SK-N-SH treated with all-trans-retinoic acid at 6 μM for 48 hours (cell line): ENCODE data around the gene PARL.

Experiments
- ATAC-seq: fragments of 200-7000 bp; cut with Tn5 transposase; 3 replicates; pipeline ENCODE4 v1.9.1; 2020; ENCODE audit warnings: mild to moderate bottlenecking, moderate library complexity
- ARNTL ChIP-seq: fragments of 450-650 bp; formaldehyde crosslinking; IDR thresholded peaks from 2 replicates; pipeline ENCODE4 v1.5.0; 2020; ENCODE audit warnings: low read depth, mild to moderate bottlenecking, moderate library complexity, borderline replicate concordance
- BACH2 ChIP-seq: fragments of 250-450 bp; sonication (Bioruptor Pico); IDR thresholded peaks from 2 replicates; pipeline ENCODE4 v1.9.0; 2021; ENCODE audit warnings: mild to moderate bottlenecking, borderline replicate concordance
- CSDC2 ChIP-seq: fragments of 250-450 bp; sonication (Bioruptor Pico); IDR thresholded peaks from 2 replicates; pipeline ENCODE4 v1.5.0; 2020; ENCODE audit warnings: mild to moderate bottlenecking, moderate library complexity
- GLIS3 ChIP-seq: fragments of 250-450 bp; sonication (Bioruptor Pico); IDR thresholded peaks from 2 replicates; pipeline ENCODE4 v1.5.0; 2020; ENCODE audit warnings: mild to moderate bottlenecking, moderate library complexity
- ISL1 ChIP-seq: fragments of 250-450 bp; sonication (Bioruptor Pico); IDR thresholded peaks from 2 replicates; pipeline ENCODE4 v2.1.2; 2022; ENCODE audit warnings: mild to moderate bottlenecking, moderate library complexity
- OSR1 ChIP-seq: fragments of 250-450 bp; sonication (Bioruptor Pico); IDR thresholded peaks from 2 replicates; pipeline ENCODE4 v1.8.0; 2022; ENCODE audit warnings: moderate library complexity, mild to moderate bottlenecking, inconsistent platforms
- PPARA ChIP-seq: fragments of 250-450 bp; sonication (Bioruptor Pico); IDR thresholded peaks from 2 replicates; pipeline ENCODE4 v1.5.0; 2020; ENCODE audit warnings: mild to moderate bottlenecking, borderline replicate concordance
- RARB ChIP-seq: fragments of 250-450 bp; sonication (Bioruptor Pico); IDR thresholded peaks from 2 replicates; pipeline ENCODE4 v1.8.0; 2021; ENCODE audit warnings: mild to moderate bottlenecking, moderate library complexity
- SNAI2 ChIP-seq: fragments of 250-450 bp; sonication (Bioruptor Pico); IDR thresholded peaks from 2 replicates; pipeline ENCODE4 v1.5.0; 2020; ENCODE audit warnings: mild to moderate bottlenecking, moderate library complexity
- TOX ChIP-seq: fragments of 250-450 bp; sonication (Bioruptor Pico); IDR thresholded peaks from 2 replicates; pipeline ENCODE4 v1.8.0; 2021; ENCODE audit warnings: mild to moderate bottlenecking, moderate library complexity, borderline replicate concordance
- ZC3H10 ChIP-seq: fragments of 250-450 bp; sonication (Bioruptor Pico); IDR thresholded peaks from 2 replicates; pipeline ENCODE4 v1.5.1; 2021; ENCODE audit warnings: mild to moderate bottlenecking, moderate library complexity
- ZFP3 ChIP-seq: fragments of 250-450 bp; sonication (Bioruptor Pico); IDR thresholded peaks from 2 replicates; pipeline ENCODE4 v1.5.0; 2020; ENCODE audit warnings: mild to moderate bottlenecking, moderate library complexity
- ZFP30 ChIP-seq: fragments of 450-650 bp; formaldehyde crosslinking; IDR thresholded peaks from 2 replicates; pipeline ENCODE4 v1.5.0; 2022; ENCODE audit warnings: mild to moderate bottlenecking, moderate library complexity
- ZNF565 ChIP-seq: fragments of 450-650 bp; formaldehyde crosslinking; conservative IDR thresholded peaks from 2 replicates; pipeline ENCODE4 v1.5.0; 2020; ENCODE audit warnings: low read depth, mild to moderate bottlenecking, moderate library complexity
- ZNF70 ChIP-seq: fragments of 450-650 bp; formaldehyde crosslinking; IDR thresholded peaks from 2 replicates; pipeline ENCODE4 v1.5.0; 2020; ENCODE audit warnings: mild to moderate bottlenecking, moderate library complexity
- ZNF8 ChIP-seq: fragments of 450-650 bp; formaldehyde crosslinking; IDR thresholded peaks from 2 replicates; pipeline ENCODE4 v1.5.0; 2020; ENCODE audit warnings: mild to moderate bottlenecking, moderate library complexity
- TF ChIP-seq, protein P1 (sequence below): fragments of 250-450 bp; sonication (Bioruptor Pico); IDR thresholded peaks from 2 replicates; pipeline ENCODE4 v1.8.0; 2021; ENCODE audit warnings: low read depth, mild to moderate bottlenecking, moderate library complexity, borderline replicate concordance
- TF ChIP-seq, protein P2 (sequence below): fragments of 250-450 bp; sonication (Bioruptor Pico); IDR thresholded peaks from 2 replicates; pipeline ENCODE4 v1.8.0; 2020; ENCODE audit warnings: mild to moderate bottlenecking, moderate library complexity, borderline replicate concordance
- TF ChIP-seq, protein P3 (sequence below): fragments of 250-450 bp; sonication (Bioruptor Pico); IDR thresholded peaks from 2 replicates; pipeline ENCODE4 v1.5.0; 2020; ENCODE audit warnings: mild to moderate bottlenecking, moderate library complexity

Gene PARL

DNA sequence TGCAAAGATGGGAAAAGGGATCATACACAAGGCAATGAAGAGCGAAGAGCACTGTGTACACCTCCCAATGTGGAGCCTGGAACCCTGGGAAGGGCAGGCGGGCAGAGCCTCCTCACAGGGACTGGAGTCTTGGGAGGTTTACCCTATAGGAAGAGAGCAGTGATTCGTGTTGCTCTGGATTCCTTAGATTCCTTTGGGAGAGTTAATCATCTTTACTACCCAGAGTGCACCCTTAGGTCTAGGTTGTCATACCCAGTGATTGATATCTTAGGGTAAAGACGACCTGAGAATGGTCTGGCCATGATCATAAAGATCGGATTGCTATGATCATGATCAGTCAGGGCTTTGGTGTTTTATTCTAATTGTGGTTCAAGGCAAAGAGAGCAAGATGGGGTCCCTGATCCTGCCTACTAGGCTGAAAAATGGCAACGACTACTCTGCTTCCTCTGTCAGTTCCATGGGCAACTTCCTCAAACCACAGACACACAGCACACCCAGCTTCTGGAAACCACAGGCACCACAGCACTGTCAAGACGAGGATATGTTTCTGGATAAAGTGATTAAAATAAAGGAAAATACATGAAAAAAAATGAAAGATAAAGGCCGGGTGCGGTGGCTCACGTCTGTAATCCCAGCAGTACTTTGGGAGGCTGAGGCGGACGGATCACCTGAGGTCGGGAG is 38.9 kb downstream of the PARL start (continued):
- TF ChIP-seq CSDC2, result no peak
- TF ChIP-seq ZNF565, result no peak
- TF ChIP-seq SNAI2 (CRISPR knock-in tag), result no peak
- no peak for TF ChIP-seq ZFP30

DNA sequence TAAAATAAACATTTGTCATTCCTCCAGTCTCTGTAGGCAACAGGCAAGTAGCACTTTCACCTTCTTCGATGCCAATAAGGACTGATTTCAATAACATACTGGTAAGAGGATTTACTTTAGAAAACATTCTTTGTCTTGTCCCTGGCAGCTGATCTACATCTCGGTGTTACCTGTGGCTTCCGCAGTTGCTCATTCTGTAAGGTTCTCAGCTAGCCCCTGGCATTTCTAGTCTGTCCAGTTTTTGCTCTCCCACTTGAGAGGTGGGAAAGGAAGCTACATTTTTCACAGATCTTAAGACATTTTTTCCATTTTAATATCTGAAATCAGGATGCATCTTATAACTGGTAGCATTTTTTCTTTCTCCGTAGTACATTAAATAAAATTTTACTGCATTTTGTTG is 39.6 kb downstream of the PARL start:
- ATAC-seq, result no peak
- TF ChIP-seq ISL1 (CRISPR knock-in tag) (no peak), ARNTL (CRISPR knock-in tag) (no peak)
- TF ChIP-seq, protein P1, sequence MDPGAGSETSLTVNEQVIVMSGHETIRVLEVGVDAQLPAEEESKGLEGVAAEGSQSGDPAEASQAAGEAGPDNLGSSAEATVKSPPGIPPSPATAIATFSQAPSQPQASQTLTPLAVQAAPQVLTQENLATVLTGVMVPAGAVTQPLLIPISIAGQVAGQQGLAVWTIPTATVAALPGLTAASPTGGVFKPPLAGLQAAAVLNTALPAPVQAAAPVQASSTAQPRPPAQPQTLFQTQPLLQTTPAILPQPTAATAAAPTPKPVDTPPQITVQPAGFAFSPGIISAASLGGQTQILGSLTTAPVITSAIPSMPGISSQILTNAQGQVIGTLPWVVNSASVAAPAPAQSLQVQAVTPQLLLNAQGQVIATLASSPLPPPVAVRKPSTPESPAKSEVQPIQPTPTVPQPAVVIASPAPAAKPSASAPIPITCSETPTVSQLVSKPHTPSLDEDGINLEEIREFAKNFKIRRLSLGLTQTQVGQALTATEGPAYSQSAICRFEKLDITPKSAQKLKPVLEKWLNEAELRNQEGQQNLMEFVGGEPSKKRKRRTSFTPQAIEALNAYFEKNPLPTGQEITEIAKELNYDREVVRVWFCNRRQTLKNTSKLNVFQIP, result no peak

DNA sequence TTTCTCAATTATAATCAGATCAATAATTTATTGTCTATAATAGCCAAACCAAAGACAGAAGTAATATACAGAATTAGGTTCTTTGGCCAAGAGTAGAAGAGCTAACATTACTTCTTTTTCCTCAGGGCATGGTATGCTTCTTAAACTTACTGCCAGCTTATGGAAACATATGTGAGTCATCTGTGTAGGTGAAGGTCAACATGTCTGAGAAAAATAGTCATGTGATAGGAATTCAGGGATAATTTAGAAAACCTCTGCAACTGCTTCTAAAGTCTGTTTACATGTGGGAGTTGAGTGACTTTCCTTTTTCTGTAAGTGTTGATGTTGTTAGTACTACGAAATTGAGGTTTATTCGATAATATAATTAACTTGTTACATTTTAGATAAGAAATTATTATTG is 40.1 kb downstream of the PARL start:
- peak; percentile 67 for ATAC-seq
- TF ChIP-seq, protein P2, sequence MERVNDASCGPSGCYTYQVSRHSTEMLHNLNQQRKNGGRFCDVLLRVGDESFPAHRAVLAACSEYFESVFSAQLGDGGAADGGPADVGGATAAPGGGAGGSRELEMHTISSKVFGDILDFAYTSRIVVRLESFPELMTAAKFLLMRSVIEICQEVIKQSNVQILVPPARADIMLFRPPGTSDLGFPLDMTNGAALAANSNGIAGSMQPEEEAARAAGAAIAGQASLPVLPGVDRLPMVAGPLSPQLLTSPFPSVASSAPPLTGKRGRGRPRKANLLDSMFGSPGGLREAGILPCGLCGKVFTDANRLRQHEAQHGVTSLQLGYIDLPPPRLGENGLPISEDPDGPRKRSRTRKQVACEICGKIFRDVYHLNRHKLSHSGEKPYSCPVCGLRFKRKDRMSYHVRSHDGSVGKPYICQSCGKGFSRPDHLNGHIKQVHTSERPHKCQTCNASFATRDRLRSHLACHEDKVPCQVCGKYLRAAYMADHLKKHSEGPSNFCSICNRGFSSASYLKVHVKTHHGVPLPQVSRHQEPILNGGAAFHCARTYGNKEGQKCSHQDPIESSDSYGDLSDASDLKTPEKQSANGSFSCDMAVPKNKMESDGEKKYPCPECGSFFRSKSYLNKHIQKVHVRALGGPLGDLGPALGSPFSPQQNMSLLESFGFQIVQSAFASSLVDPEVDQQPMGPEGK, result no peak
- TF ChIP-seq TOX (CRISPR knock-in tag), result no peak
- TF ChIP-seq ARNTL (CRISPR knock-in tag), result no peak
- TF ChIP-seq ZNF70 (CRISPR knock-in tag), result no peak
- TF ChIP-seq, protein P3, sequence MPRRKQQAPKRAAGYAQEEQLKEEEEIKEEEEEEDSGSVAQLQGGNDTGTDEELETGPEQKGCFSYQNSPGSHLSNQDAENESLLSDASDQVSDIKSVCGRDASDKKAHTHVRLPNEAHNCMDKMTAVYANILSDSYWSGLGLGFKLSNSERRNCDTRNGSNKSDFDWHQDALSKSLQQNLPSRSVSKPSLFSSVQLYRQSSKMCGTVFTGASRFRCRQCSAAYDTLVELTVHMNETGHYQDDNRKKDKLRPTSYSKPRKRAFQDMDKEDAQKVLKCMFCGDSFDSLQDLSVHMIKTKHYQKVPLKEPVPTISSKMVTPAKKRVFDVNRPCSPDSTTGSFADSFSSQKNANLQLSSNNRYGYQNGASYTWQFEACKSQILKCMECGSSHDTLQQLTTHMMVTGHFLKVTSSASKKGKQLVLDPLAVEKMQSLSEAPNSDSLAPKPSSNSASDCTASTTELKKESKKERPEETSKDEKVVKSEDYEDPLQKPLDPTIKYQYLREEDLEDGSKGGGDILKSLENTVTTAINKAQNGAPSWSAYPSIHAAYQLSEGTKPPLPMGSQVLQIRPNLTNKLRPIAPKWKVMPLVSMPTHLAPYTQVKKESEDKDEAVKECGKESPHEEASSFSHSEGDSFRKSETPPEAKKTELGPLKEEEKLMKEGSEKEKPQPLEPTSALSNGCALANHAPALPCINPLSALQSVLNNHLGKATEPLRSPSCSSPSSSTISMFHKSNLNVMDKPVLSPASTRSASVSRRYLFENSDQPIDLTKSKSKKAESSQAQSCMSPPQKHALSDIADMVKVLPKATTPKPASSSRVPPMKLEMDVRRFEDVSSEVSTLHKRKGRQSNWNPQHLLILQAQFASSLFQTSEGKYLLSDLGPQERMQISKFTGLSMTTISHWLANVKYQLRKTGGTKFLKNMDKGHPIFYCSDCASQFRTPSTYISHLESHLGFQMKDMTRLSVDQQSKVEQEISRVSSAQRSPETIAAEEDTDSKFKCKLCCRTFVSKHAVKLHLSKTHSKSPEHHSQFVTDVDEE (CRISPR knock-in tag), result no peak
- no peak for TF ChIP-seq RARB (CRISPR knock-in tag)
- no peak for TF ChIP-seq CSDC2
- no peak for TF ChIP-seq ZNF8 (CRISPR knock-in tag)
- TF ChIP-seq GLIS3 (CRISPR knock-in tag), result no peak
- TF ChIP-seq ISL1 (CRISPR knock-in tag), result no peak

DNA sequence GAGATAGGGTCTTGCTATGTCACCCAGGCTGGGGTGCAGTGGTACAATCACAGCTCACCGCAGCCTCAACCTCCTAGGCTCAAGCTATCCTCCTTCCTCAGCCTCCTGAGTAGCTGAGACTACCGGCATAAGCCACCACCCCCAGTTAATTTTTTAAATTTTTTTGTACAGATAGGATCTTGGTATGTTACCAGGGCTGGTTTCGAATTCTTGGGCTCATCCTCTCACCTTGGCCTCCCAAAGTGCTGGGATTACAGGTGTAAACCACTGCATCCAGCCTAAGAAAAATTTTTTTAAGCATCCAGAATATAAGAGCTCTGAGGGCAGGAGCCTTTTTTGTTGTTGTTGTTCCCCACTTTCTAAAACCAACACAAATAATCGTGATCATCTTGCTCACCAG is 44.9 kb downstream of the PARL start:
- no peak for TF ChIP-seq BACH2 (CRISPR knock-in tag)
- no peak for TF ChIP-seq ZFP30
- TF ChIP-seq PPARA (CRISPR knock-in tag), result no peak
- TF ChIP-seq, protein P1, result no peak
- TF ChIP-seq SNAI2 (CRISPR knock-in tag), result no peak
- no peak for TF ChIP-seq OSR1 (CRISPR knock-in tag)
- TF ChIP-seq, protein P2, result no peak
- TF ChIP-seq ZFP3 (CRISPR knock-in tag), result no peak
- no peak for TF ChIP-seq TOX (CRISPR knock-in tag)
- no peak for TF ChIP-seq ZNF8 (CRISPR knock-in tag)
- no peak for TF ChIP-seq ZC3H10 (CRISPR knock-in tag)
- no peak for TF ChIP-seq GLIS3 (CRISPR knock-in tag)
- TF ChIP-seq, protein P3 (CRISPR knock-in tag), result no peak
- ATAC-seq, result no peak
